ENCODE measurements around the gene GMDS. TPM values are rescaled to one million over a fixed set of nuclear protein-coding genes. Genes with fewer than 3 reads are reported as not detected.

Gene GMDS
- total RNA-seq, 1 experiment from 2014 or later = 9.7 TPM

DNA sequence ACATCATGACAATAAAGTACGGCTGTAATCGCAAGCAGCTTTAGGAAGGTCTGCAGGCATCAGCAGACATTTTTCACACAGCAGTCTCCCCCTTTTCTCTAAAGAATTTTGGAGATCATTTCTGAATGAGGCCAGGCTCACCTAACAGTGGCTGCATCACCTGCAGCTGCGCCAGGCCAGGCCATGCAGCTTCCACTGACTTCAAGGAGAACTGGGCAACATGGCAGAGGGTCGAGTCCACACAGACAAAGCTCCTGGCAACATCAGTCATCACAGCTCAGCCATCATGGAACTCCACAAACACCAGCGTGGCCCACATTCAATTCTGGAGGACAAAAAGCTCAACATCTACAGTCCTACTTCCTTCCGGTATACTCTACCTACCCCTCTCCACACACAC is 653.5 kb downstream of the GMDS start:
- no peaks in the 10 kb centered on the region for H3K9me3 ChIP-seq (ENCODE audit: low read length)
- H3K79me2 ChIP-seq (ENCODE audit: low read length) = no peaks in the 10 kb centered on the region

GRCh38 chr6:1591243-1591642 is 654.2 kb downstream of the GMDS start:
- no peak for DNase-seq
- Histone ChIP-seq H4K20me1 (ENCODE audit: insufficient read depth, low read depth, low read length) (no peaks in the 10 kb centered on the region), H3K4me1 (ENCODE audit: low read length) (no peaks in the 10 kb centered on the region), H3K27me3 (ENCODE audit: low read length) (no peaks in the 10 kb centered on the region), H2AFZ (ENCODE audit: low read length) (no peak overlapping the region), H3K9me2 (replicated peaks; ENCODE audit: insufficient read depth, low read length) (no peaks in the 10 kb centered on the region), H3K79me2 (ENCODE audit: low read length) (no peaks in the 10 kb centered on the region), H3K9ac (ENCODE audit: low read length) (no peak overlapping the region), H3K4me3 (ENCODE audit: low read length) (no peak overlapping the region), H3K36me3 (ENCODE audit: insufficient read depth, low read length) (no peaks in the 10 kb centered on the region), H3K27ac (ENCODE audit: low read length) (no peak overlapping the region), H3K4me2 (ENCODE audit: low read depth, low read length, poor library complexity, severe bottlenecking) (no peak overlapping the region), H3K9me3 (ENCODE audit: low read length) (no peaks in the 10 kb centered on the region)

More for the DNA sequence above, 653.5 kb downstream of the GMDS start:
- no peak for DNase-seq
- Histone ChIP-seq H3K36me3 (ENCODE audit: insufficient read depth, low read length) (no peaks in the 10 kb centered on the region), H3K9ac (ENCODE audit: low read length) (no peak overlapping the region), H3K27ac (ENCODE audit: low read length) (no peak overlapping the region), H4K20me1 (ENCODE audit: insufficient read depth, low read depth, low read length) (no peaks in the 10 kb centered on the region), H3K4me2 (ENCODE audit: low read depth, low read length, poor library complexity, severe bottlenecking) (no peak overlapping the region), H3K9me2 (replicated peaks; ENCODE audit: insufficient read depth, low read length) (no peaks in the 10 kb centered on the region), H2AFZ (ENCODE audit: low read length) (no peak overlapping the region), H3K4me3 (ENCODE audit: low read length) (no peak overlapping the region), H3K4me1 (ENCODE audit: low read length) (no peaks in the 10 kb centered on the region), H3K27me3 (ENCODE audit: low read length) (no peaks in the 10 kb centered on the region)

DNA sequence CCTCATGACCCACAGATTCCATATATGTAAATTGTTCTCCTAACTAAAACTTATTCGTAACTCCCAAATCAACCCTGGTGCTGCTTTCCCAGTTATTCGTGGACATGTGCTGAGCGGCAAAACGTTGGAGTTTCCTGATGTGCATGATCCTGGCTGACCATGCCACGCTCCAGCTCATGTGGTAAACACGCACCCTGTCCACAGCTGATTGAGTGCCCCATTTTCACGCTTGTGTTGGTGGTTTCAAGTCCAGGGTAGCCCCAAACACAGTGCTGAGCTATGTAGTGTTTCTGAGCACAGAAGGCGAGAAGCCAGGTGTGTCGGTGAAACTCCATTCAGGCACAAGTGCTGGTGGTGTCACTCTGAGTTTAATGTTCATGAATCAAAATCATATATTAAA is 654.8 kb downstream of the GMDS start:
- Histone ChIP-seq H3K9me3 (ENCODE audit: low read length) (no peaks in the 10 kb centered on the region), H3K4me1 (ENCODE audit: low read length) (no peaks in the 10 kb centered on the region), H3K36me3 (ENCODE audit: insufficient read depth, low read length) (no peaks in the 10 kb centered on the region), H3K4me2 (ENCODE audit: low read depth, low read length, poor library complexity, severe bottlenecking) (no peak overlapping the region), H3K9ac (ENCODE audit: low read length) (no peak overlapping the region), H3K79me2 (ENCODE audit: low read length) (no peaks in the 10 kb centered on the region), H3K27ac (ENCODE audit: low read length) (no peak overlapping the region), H2AFZ (ENCODE audit: low read length) (no peak overlapping the region), H3K27me3 (ENCODE audit: low read length) (no peaks in the 10 kb centered on the region), H3K9me2 (replicated peaks; ENCODE audit: insufficient read depth, low read length) (no peaks in the 10 kb centered on the region), H4K20me1 (ENCODE audit: insufficient read depth, low read depth, low read length) (no peaks in the 10 kb centered on the region), H3K4me3 (ENCODE audit: low read length) (no peak overlapping the region)
- DNase-seq = no peak

DNA sequence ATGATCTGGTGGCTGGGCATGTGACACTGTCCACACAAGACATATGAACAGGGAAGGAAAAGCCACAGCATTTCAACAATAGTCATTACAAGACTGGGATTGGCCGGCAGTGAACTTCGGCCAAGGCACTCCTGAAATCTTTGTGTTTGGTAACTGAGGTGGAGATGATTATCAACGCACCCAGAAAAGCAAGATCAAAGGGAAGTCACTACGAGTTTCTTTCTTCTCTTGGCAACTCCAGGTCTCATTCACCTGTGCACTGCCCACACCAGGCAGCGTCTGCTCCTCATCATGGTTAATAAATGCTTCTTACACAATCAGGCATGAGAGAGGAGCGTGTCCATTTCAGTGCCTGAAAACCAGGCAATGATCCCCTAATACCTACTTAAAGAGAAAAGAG is 656.2 kb downstream of the GMDS start:
- Histone ChIP-seq H3K4me1 (ENCODE audit: low read length) (no peaks in the 10 kb centered on the region), H4K20me1 (ENCODE audit: insufficient read depth, low read depth, low read length) (no peaks in the 10 kb centered on the region)

DNA sequence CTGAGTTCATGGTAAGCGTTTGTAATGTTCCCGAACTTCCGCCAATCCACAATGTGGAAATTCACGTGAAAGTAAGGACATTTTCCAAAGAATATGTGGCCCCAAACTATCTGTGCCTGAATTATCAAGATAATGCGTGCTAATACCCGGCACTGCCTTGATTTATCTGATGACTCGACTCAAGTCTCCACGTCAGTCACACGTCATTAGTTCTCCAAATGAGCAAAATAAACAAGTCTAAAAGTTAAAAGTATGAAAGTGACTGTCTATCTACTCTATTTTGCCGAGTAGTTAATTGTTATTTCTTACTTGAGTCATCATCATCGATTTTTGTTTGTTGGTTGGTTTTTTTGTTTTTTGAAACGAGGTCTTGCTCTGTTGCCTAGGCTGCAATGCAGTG is 657.4 kb downstream of the GMDS start:
- H2AFZ ChIP-seq (ENCODE audit: low read length) = no peak overlapping the region
- H3K9me3 ChIP-seq (ENCODE audit: low read length) = no peaks in the 10 kb centered on the region
- no peak overlapping the region for H3K9ac ChIP-seq (ENCODE audit: low read length)
- H3K36me3 ChIP-seq (ENCODE audit: insufficient read depth, low read length) = no peaks in the 10 kb centered on the region
- H3K79me2 ChIP-seq (ENCODE audit: low read length) = no peaks in the 10 kb centered on the region
- H3K4me2 ChIP-seq (ENCODE audit: low read depth, low read length, poor library complexity, severe bottlenecking) = no peak overlapping the region
- H4K20me1 ChIP-seq (ENCODE audit: insufficient read depth, low read depth, low read length) = no peaks in the 10 kb centered on the region
- DNase-seq = no peak
- no peak overlapping the region for H3K4me3 ChIP-seq (ENCODE audit: low read length)
- H3K9me2 ChIP-seq (replicated peaks; ENCODE audit: insufficient read depth, low read length) = no peaks in the 10 kb centered on the region
- no peak overlapping the region for H3K27ac ChIP-seq (ENCODE audit: low read length)
- no peaks in the 10 kb centered on the region for H3K27me3 ChIP-seq (ENCODE audit: low read length)
- H3K4me1 ChIP-seq (ENCODE audit: low read length) = no peaks in the 10 kb centered on the region

More for the DNA sequence above, 656.2 kb downstream of the GMDS start:
- Histone ChIP-seq H2AFZ (ENCODE audit: low read length) (no peak overlapping the region), H3K9me3 (ENCODE audit: low read length) (no peaks in the 10 kb centered on the region), H3K27ac (ENCODE audit: low read length) (no peak overlapping the region), H3K9ac (ENCODE audit: low read length) (no peak overlapping the region), H3K4me2 (ENCODE audit: low read depth, low read length, poor library complexity, severe bottlenecking) (no peak overlapping the region), H3K27me3 (ENCODE audit: low read length) (no peaks in the 10 kb centered on the region), H3K79me2 (ENCODE audit: low read length) (no peaks in the 10 kb centered on the region), H3K36me3 (ENCODE audit: insufficient read depth, low read length) (no peaks in the 10 kb centered on the region), H3K9me2 (replicated peaks; ENCODE audit: insufficient read depth, low read length) (no peaks in the 10 kb centered on the region), H3K4me3 (ENCODE audit: low read length) (no peak overlapping the region)
- DNase-seq = no peak

GRCh38 chr6:1587546-1587945 is 657.9 kb downstream of the GMDS start:
- Histone ChIP-seq H3K27me3 (ENCODE audit: low read length) (no peaks in the 10 kb centered on the region), H3K79me2 (ENCODE audit: low read length) (no peaks in the 10 kb centered on the region), H3K4me2 (ENCODE audit: low read depth, low read length, poor library complexity, severe bottlenecking) (no peak overlapping the region), H3K4me3 (ENCODE audit: low read length) (no peak overlapping the region), H3K9me2 (replicated peaks; ENCODE audit: insufficient read depth, low read length) (no peaks in the 10 kb centered on the region), H3K4me1 (ENCODE audit: low read length) (no peaks in the 10 kb centered on the region), H3K27ac (ENCODE audit: low read length) (no peak overlapping the region), H2AFZ (ENCODE audit: low read length) (no peak overlapping the region), H3K36me3 (ENCODE audit: insufficient read depth, low read length) (no peaks in the 10 kb centered on the region), H4K20me1 (ENCODE audit: insufficient read depth, low read depth, low read length) (no peaks in the 10 kb centered on the region), H3K9me3 (ENCODE audit: low read length) (no peaks in the 10 kb centered on the region), H3K9ac (ENCODE audit: low read length) (no peak overlapping the region)
- no peak for DNase-seq

GRCh38 chr6:1586861-1587450 is 658.4 kb downstream of the GMDS start:
- H3K27ac ChIP-seq (ENCODE audit: low read length) = no peak overlapping the region
- no peak for DNase-seq

GRCh38 chr6:1586256-1586655 is 659.1 kb downstream of the GMDS start:
- H3K9me3 ChIP-seq (ENCODE audit: low read length) = no peaks in the 10 kb centered on the region
- no peak overlapping the region for H3K27ac ChIP-seq (ENCODE audit: low read length)
- no peak overlapping the region for H3K4me3 ChIP-seq (ENCODE audit: low read length)
- no peaks in the 10 kb centered on the region for H4K20me1 ChIP-seq (ENCODE audit: insufficient read depth, low read depth, low read length)
- H3K4me1 ChIP-seq (ENCODE audit: low read length) = no peaks in the 10 kb centered on the region
- no peak overlapping the region for H3K9ac ChIP-seq (ENCODE audit: low read length)
- DNase-seq = no peak
- H2AFZ ChIP-seq (ENCODE audit: low read length) = no peak overlapping the region
- no peaks in the 10 kb centered on the region for H3K36me3 ChIP-seq (ENCODE audit: insufficient read depth, low read length)
- no peaks in the 10 kb centered on the region for H3K27me3 ChIP-seq (ENCODE audit: low read length)
- H3K9me2 ChIP-seq (replicated peaks; ENCODE audit: insufficient read depth, low read length) = no peaks in the 10 kb centered on the region
- no peak overlapping the region for H3K4me2 ChIP-seq (ENCODE audit: low read depth, low read length, poor library complexity, severe bottlenecking)
- H3K79me2 ChIP-seq (ENCODE audit: low read length) = no peaks in the 10 kb centered on the region

More at GRCh38 chr6:1586861-1587450, 658.4 kb downstream of the GMDS start:
- H2AFZ ChIP-seq (ENCODE audit: low read length) = no peak overlapping the region
- H3K79me2 ChIP-seq (ENCODE audit: low read length) = no peaks in the 10 kb centered on the region
- H3K4me1 ChIP-seq (ENCODE audit: low read length) = no peaks in the 10 kb centered on the region
- no peak overlapping the region for H3K4me3 ChIP-seq (ENCODE audit: low read length)
- H4K20me1 ChIP-seq (ENCODE audit: insufficient read depth, low read depth, low read length) = no peaks in the 10 kb centered on the region
- H3K4me2 ChIP-seq (ENCODE audit: low read depth, low read length, poor library complexity, severe bottlenecking) = no peak overlapping the region
- no peaks in the 10 kb centered on the region for H3K9me3 ChIP-seq (ENCODE audit: low read length)
- no peaks in the 10 kb centered on the region for H3K9me2 ChIP-seq (replicated peaks; ENCODE audit: insufficient read depth, low read length)
- H3K27me3 ChIP-seq (ENCODE audit: low read length) = no peaks in the 10 kb centered on the region
- H3K36me3 ChIP-seq (ENCODE audit: insufficient read depth, low read length) = no peaks in the 10 kb centered on the region
- no peak overlapping the region for H3K9ac ChIP-seq (ENCODE audit: low read length)

DNA sequence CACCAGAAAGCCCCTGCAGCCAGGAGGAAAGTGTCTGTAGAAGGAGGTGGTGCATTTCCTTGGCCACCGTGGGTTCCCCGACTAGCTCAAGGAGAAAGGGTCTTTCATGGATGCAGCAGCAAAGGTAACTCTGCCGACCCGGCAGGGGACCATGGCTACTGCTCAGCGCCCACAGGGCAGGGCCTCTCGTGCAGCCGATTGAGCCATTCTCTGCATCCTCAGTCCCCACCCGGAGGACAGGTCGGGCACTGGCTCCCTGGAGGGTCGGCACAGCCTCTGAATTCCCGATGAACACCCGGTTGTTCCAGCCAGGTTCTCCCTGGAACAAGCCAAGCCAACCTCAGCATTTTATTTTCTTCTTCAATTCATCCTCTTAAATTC is 659.7 kb downstream of the GMDS start:
- Histone ChIP-seq H3K27ac (ENCODE audit: low read length) (no peak overlapping the region), H3K9me3 (ENCODE audit: low read length) (no peaks in the 10 kb centered on the region), H3K79me2 (ENCODE audit: low read length) (no peaks in the 10 kb centered on the region), H4K20me1 (ENCODE audit: insufficient read depth, low read depth, low read length) (no peaks in the 10 kb centered on the region), H2AFZ (ENCODE audit: low read length) (no peak overlapping the region), H3K4me1 (ENCODE audit: low read length) (no peaks in the 10 kb centered on the region), H3K36me3 (ENCODE audit: insufficient read depth, low read length) (no peaks in the 10 kb centered on the region), H3K9me2 (replicated peaks; ENCODE audit: insufficient read depth, low read length) (no peaks in the 10 kb centered on the region), H3K4me2 (ENCODE audit: low read depth, low read length, poor library complexity, severe bottlenecking) (no peak overlapping the region), H3K27me3 (ENCODE audit: low read length) (no peaks in the 10 kb centered on the region), H3K4me3 (ENCODE audit: low read length) (no peak overlapping the region), H3K9ac (ENCODE audit: low read length) (no peak overlapping the region)
- no peak for DNase-seq
